ENCODE measurements around the gene PCP2.
A peak's percentile ranks its signal among the peaks of the same experiment; 100 is the strongest.

The PCP2 gene

GRCh38 chr19:7633698-7634097, at the start of gene PCP2:
Gene PCP2 (minus strand): TSS chr19:7633719. CDS start chr19:7633457, 262 bp downstream.
- FAIRE-seq: no peak
- DNase-seq (ENCODE audit: insufficient read length, low spot score): no peak

GRCh38 chr19:7682175-7682855, 48.8 kb upstream of the PCP2 start:
- FAIRE-seq (peak; percentile 16), DNase-seq (ENCODE audit: insufficient read length, low spot score) (no peak)

GRCh38 chr19:7681340-7682174, 48.0 kb upstream of the PCP2 start:
- no peak for FAIRE-seq
- peak; percentile 57 for DNase-seq (ENCODE audit: insufficient read length, low spot score)

GRCh38 chr19:7680606-7681339, 47.3 kb upstream of the PCP2 start, which contains the start of gene TRAPPC5:
Gene TRAPPC5 (plus strand): TSS chr19:7680833. CDS start chr19:7682254, 1,421 bp downstream.
- FAIRE-seq: peak; percentile 69
- DNase-seq (ENCODE audit: insufficient read length, low spot score): peak; percentile 91

GRCh38 chr19:7679771-7680605, 46.5 kb upstream of the PCP2 start:
- FAIRE-seq (peak; percentile 16), DNase-seq (ENCODE audit: insufficient read length, low spot score) (no peak)

GRCh38 chr19:7678971-7679751, 45.6 kb upstream of the PCP2 start:
- peak; percentile 60 for FAIRE-seq
- no peak for DNase-seq (ENCODE audit: insufficient read length, low spot score)

GRCh38 chr19:7677669-7678311, 44.3 kb upstream of the PCP2 start:
- no peak for DNase-seq (ENCODE audit: insufficient read length, low spot score)
- no peak for FAIRE-seq

- FAIRE-seq: no peak
- DNase-seq (ENCODE audit: insufficient read length, low spot score): no peak
These were observed 43.3 kb upstream of the PCP2 start, which contains the start of gene MCEMP1 for GRCh38 chr19:7676854-7677253. Gene MCEMP1 (plus strand): TSS chr19:7677090. CDS start chr19:7677121, 31 bp downstream.

- FAIRE-seq: no peak
- DNase-seq (ENCODE audit: insufficient read length, low spot score): no peak
These were observed 42.9 kb upstream of the PCP2 start for GRCh38 chr19:7676376-7676775.

- FAIRE-seq (peak; percentile 36), DNase-seq (ENCODE audit: insufficient read length, low spot score) (peak; percentile 75)
These were observed 40.8 kb upstream of the PCP2 start for GRCh38 chr19:7674010-7675005.

- DNase-seq (ENCODE audit: insufficient read length, low spot score) (no peak), FAIRE-seq (no peak)
These were observed 39.0 kb upstream of the PCP2 start for GRCh38 chr19:7672522-7672921.

- FAIRE-seq (no peak), DNase-seq (ENCODE audit: insufficient read length, low spot score) (no peak)
These were observed 37.3 kb upstream of the PCP2 start for GRCh38 chr19:7670790-7671189.

- DNase-seq (ENCODE audit: insufficient read length, low spot score) (no peak), FAIRE-seq (no peak)
These were observed 36.7 kb upstream of the PCP2 start for GRCh38 chr19:7670150-7670783.

GRCh38 chr19:7669641-7670040, 36.1 kb upstream of the PCP2 start:
- DNase-seq (ENCODE audit: insufficient read length, low spot score): no peak
- no peak for FAIRE-seq

- no peak for DNase-seq (ENCODE audit: insufficient read length, low spot score)
- FAIRE-seq: no peak
These were observed 35.3 kb upstream of the PCP2 start, which contains the start of gene RETN for GRCh38 chr19:7668842-7669241. Gene RETN (plus strand): TSS chr19:7669049. CDS start chr19:7669327, 278 bp downstream.

GRCh38 chr19:7665076-7665475, 31.6 kb upstream of the PCP2 start:
- DNase-seq (ENCODE audit: insufficient read length, low spot score) (no peak), FAIRE-seq (no peak)

- FAIRE-seq (no peak), DNase-seq (ENCODE audit: insufficient read length, low spot score) (no peak)
These were observed 30.2 kb upstream of the PCP2 start for GRCh38 chr19:7663706-7664105.
